Inflammatory macrophage (primary cell): ENCODE measurements around the gene COPS7A.

Experiments
- DNase-seq, 2 donors: peaks; one replicate each; pipeline ENCODE4 v3.0.0-alpha.2; 2020 to 2022

The COPS7A gene

DNA sequence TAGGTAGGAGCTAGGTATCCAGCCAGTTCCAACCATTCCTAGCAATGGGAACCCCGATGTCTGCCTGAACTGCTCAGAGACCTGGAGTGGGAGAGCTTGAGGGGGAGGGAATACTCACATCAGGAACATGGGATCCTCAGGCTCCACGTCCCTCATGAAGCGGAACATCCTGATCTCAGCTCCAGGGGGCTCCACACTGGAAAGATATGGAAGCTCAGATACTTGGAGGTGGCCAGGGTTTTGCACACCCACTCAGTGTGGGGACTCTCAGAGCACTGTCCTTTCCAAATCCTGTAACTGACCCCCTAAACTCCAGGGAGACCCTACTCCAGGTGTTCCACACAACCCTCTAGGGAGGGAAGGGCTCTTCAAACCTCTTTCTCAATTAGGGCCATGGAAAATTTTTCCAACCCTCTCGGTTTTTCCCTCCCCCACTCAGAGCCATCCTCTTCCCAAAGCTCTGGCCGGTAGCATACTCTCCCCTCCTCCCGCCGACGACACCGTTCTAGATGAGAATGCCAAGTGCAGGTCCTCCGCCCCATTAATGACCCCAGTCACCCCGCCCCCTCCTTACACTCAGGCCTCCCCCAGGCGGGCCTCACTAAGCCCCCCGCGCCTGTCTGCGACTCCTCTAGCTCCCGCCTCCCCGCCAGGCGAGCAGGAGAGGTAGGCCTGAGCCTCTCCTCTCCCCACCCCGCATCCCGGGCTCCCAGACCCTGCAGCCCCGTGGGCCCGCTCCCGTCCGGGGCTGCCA, 28.5 kb downstream of the COPS7A start:
- no peak for DNase-seq

DNA sequence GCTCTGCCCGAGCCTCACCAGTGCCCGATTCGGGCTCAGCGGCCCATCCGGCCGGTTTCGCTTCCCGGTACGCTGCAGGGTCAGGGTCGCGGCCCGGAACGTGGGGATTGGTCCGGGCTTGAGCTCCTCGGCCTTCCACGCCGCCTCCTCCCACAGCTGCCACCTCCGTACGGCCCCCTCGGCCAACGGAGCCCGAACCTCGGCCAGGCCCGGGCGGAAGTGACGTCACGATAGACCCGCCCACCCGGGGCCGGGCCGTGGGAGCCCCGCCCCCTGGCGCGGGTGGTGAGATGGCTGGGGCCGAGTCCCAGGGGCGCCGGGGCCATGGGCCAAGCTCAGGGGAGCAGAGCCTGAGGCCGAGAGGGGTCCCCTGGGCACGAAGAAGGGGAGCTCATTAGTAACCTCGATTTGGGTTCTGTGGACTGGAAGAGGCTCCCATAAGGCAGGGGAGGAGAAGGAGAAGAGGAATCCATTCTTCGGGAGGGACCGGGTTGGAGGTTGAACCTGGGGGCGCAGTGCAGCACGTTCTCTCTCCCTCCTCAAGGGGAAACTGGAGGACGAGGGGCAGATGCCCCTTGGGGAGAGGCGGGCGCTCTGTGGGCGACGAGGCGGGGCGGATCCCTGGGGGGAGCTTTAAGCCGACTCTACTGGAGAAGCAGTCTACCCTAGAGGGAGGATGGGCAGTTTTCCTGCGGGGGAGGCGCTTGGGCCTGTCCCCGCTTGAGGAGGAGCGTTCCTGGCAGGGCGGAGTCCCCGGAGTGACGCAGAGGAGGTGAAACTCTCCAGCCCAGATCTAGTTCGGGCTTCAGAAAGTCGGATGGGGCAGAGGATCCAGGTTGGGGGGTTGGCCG, 29.3 kb downstream of the COPS7A start, which contains the start of gene MLF2:
Gene MLF2 (minus strand): TSS at position 221 of the 851 bp plus-strand sequence. CDS start 807 bp downstream, outside the sequence.
- peak; percentile 99 for DNase-seq

DNA sequence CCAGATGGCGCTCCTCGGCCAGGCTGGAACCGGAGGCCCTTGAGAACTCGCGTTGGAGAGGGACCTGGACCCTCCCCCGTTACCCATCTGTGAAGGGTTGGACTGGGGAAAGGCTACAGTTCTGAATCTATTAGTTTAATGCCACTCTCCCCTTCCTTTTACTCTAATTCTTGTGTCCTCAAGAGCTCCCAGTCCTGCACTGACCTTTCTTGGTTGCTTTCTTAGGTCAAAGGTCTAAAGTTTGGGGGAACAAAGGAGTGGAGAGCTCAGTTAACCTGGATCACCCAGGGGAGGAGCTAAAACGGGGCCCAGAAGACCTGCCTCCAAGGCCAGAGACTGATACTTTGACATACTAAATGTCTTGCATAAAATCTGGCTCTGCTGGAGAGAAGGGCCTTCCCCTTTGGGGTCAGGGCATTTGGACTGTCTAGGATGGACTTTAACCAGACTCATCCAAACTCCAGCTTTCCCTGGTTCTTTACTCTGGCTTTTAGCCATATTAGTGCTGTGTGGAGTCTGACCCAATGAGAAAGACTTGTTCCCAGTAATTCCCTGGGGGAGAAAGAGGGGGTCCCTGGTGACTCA, 30.0 kb downstream of the COPS7A start:
- peak; percentile 31 to 47 for DNase-seq

DNA sequence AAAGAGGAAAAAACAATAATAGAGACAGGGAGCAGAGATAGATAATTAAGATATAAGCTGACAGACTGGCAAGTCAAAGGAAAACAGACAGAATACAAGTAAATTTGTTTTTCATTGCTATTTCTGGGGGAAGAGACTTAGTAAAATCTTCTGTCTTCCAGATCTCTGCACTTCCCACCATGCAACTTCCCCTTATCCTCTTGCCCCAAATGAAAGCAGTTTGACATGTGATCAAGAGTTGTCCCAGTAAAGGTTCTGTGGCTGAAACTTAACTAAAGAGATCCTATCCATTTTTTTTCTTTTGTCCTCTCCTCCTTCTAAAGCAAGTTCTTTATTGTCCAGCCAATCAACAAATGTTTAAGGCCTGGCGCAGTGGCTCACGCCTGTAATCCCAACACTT, 30.6 kb downstream of the COPS7A start:
- peak; percentile 54 for DNase-seq

DNA sequence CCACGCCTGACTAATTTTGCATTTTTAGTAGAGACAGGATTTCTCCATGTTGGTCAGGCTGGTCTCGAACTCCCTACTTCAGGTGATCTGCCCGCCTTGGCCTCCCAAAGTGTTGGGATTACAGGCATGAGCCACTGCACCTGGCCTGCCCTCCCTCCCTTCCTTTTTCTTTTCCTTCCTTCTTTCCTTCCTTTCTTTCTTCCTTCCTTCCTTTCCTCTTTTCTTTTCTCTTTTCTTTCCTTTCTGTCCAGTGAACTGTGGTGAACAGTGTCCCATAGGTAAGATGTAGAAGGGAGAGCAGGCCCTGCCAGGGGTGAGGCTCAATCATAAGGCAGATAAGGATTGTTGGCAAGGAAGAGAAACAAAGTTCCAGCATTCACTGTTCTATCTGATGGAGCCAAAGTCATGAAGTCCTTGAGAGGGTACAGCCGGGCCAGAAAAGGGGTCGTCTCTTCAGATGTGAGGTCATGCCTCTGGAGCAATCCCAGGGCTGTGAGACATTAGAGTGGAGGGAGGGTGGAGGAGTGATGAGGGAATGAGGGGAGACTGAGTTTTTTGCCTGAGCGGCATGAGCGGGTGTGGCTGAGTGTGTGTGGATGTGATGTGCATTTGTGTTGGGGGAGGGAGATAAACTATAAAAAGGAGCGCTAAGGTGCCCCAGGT, 33.3 kb downstream of the COPS7A start:
- no peak for DNase-seq

DNA sequence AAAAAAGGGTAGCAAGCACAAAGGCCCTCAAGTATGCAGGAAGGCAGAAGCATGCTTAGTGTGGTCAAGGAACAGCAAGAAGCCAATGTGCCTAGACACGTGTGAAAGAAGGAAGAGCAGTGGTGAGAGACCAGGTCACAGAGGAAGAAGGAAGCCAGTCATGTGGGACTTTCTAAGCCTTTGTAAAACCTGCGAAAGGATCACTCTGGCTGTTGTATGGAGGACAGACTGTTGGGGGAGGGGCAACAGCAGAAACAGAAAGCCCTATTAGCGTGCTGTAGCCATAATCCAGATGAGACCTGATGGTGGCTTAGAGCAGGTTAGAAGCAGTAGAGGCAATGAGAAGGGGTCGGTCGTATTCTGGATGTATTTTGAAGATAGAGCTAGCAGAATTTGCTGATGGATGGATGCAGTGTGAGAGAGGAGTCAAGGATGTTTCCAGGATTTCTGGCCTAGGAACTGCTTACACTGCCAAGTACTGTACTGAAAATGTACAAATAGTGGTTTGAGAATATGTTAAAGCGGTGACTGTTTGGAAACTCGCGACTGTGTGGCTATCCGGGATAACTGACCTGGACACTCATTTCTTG, 34.8 kb downstream of the COPS7A start:
- DNase-seq = peak; percentile 29 to 36

DNA sequence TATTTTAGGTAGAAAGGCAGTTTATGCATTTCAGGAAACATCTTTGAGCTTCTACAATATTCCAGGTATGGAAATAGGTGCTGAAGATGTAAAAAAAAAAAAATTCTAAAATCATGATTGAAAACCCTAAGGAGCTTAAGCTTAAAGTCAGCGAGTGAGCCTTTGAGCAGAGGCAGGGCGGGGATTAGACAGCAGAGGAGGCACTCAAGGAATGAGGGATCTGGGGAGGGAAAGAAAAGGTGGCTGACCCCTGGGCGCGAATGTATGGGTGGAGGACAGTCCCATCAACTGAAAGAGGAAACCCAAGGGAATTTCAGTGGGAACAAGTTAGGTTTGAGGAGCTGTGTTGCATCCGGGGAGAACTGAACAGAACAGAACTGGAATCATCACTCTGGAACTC, 35.9 kb downstream of the COPS7A start:
- no peak for DNase-seq

DNA sequence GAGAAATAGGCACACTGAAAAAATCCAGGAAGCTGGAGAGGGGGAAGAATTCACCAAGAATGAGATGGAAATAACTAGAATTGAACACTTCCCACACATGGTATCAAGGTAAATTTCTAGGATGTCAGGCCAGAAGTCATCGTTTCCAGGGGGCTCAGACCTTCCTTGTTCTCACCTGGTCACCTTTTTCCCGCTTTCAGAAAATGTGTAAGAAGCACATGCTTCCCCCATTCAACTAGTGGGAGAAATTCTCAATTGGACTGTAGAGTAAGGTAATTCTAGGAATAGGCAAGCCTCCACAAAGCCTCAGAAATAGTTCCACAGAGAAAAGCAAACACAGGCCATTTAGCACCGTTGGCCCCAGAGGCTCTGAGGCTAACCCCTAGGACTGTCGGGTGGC, 39.5 kb downstream of the COPS7A start:
- DNase-seq = no peak

DNA sequence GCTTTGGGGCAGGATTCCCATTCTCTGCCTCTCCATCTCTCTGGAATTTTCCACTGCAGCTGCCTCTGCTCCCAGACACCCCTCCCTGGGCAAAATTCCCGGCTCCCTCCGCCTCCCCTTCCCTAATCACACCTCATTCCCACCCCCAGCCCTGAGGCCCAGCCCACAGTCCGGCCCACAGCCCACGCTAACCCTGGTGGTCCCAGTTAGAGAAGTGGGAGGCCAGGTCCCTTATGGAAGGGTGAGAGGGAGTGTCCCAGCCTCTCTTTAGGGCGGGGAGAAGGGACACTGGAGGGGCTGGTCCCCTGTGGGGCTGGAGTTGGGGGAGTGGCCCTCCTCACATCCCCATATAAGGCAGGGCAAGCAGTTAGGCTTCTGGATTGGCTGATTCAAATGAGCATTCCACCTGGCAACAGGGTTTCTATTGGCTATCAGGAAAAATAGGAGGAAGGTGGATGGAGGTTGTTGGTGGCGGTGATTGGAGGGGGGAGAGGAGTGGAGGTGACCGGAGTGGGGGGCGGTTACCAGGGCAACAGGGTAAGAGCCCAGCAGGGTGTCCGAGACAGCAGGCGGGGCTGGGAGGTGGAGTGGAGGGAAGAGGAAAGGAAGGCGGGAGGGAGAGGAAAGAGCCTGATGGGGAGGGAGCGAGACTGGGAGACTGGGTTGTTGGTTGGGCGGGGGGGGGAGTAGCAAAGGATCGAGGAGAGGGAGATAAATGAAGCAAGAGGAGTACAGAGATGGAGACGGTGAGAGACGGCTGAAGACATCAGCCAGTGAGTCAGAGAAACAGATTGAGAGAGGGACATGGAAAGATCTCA, 40.4 kb downstream of the COPS7A start:
- peak; percentile 78 to 87 for DNase-seq

DNA sequence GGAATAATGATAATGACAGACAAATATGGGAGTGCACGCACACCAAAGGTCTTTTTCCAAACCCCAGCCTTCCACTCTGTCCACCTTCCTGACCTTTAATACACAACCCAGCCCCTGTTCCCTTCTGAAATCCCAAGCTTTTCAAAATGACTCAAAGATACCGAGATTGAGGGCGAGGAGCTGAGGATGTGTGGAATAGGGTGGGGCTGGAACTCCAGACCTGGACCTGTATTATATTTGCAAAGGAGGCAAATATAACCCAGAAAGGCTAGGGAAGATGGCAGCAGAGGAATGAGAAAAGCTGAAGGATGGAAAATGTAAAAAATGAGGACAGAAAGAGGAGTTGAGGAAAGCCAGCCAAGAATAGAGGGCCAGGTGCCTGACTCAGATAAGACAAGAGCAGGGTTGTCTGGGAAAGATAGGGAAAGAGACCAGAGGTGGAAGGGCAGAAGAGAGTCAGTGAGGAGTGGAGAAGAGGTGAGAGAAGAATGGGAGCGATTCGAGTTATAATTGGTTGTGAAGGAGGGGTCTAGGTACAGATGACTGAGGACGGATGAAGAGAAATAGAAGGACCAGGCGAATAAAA, 41.3 kb downstream of the COPS7A start:
- no peak for DNase-seq

DNA sequence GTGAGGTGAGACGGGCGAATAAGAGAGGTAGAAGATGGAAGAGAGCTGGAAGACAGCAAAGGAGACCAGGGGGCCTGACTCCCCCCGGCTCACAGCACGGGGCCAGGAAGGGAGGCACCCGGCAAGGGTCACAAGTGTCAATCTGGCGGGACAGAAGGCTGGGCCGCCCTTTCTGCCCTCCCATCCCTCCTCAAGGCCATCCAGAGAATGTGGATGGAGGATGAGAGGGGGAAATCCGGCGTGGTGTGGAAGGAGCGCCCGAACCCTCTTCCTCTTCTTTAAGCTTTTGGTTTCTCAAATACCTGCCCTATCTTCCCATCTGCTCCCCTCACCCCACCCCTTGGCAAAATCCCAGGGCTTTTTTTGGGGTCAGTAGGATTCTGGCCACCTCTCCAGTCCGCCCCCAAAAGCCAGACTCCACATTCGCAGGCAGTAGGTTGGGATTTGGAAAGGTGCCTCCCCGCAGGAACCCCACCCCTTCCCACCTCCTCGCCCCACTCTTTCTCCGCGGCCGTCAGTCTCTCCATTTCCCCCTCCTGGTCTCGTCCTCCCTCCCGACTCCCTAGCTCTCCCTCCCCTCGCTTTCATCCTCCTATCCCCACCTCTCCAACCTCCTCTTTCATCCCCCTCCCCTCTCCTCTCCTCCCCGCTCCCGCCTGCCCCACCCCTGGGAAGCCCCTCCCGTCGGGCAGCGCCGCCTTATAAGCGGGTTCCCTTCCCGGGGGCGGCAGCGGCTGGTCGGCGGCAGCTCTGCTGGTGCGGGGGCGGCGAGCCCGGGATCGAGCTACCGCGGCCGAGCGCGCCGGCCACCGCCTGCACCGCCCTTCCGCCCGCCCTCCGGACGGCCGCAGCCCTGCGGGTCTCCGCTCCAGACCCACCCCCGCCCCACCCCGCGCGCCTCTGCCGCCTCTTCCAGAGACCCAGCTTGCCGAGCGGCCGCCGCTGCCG, 42.1 kb downstream of the COPS7A start, which contains the start of gene PTMS:
Gene PTMS (plus strand): TSS at position 730 of the 948 bp plus-strand sequence. CDS start 343 bp downstream, outside the sequence.
- peak; percentile 25 to 57 for DNase-seq

DNA sequence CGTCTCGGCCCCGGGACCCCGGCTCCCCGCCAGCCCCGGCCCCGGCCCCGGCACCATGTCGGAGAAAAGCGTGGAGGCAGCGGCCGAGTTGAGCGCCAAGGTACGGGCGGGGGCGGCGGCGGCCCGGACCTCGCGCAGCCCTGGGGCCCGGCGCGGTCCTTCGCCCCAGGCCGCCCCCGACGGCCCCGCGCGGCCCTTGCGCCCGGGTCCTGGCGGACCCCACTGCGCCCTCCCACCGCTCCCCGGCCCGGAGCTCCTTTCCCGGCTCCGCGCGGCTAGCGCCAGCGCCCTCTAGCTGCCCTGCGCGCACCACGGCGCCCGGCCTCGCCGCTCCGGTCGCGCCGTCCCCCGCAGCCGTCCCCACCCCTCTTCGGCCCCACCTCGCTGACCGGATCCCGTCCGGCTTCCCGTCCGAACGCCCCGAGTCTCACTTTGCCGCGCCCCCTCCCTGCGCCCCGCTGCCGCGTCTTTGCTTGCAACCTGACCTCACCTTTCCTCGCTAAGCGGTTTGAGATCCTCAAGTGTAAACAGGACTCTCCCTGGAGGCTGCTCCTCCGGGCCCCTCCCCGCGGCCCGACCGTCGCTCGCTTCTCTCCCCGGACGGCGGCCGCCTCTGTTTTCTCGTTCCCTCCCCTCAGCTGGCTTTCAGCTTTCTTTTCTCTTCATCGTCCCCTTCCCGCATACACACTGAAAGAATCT, 43.0 kb downstream of the COPS7A start:
- peak; percentile 64 to 73 for DNase-seq

DNA sequence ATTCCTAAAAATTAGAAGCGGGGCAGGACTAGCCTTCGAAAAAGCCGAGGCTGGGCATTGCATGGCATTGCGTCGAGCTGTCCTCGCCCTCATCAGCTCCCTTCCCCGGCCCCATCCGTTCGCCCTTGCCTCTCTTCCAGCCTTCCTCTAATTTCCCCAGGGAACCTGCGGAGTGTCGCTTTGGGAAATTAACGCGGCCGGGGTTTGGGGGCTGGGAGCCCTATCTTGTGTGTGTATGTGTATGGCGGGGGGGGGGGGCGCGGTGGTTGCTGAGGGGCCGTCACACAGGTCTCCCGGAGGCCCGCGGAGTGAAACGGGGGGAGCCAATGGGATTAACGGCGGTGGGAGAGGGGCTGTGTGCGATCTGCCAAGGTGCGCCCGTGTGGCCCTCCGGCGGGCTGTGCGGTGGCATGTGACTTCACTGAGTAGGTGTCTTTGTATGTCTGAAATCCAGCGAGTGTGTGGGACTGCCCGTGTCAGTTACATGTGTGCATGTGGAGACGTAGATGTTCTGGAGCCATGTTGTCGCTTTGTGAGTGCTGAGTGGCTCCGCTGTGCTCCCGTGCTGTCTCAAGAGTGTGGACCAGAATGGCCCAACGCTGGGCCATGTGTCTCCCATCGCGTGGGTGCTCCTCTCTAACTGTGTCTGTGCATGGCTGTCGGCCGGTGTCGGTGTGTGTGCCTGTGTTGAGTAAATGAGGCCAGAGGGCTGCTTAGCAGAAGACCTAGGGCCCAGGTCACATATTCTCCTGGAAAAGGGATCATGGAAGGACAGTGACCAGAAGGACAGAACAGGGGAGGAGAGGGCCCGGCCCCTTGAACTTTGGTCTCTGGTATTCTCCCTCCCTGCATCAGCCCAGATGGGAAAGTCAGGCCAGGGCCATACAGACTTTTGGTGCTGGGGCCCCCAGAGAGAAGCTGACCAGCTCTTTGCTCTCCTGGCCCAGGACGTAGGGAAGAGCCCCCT, 43.8 kb downstream of the COPS7A start:
- DNase-seq = no peak

DNA sequence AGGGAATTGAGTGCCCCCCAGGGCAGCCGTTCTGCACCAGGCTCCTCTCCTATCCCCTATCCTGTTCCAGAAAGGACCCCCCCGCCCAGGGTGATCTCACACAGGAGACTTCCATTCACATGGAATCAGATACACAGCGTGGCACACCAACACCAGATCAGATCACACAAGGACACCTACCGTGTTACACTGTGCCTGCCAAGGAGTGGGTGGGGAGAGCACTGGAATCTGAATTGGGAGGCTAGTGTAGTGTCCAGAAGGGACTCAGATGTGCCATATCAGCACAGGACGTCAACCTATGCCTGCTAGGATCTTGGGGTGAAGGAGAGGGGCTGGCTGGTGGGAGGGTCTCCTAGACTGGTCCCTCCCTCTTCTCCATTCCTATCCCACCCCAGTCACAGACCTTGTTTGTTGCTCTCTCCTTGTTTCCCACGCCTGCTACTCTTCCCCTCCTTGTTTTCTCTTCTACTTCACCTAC, 44.6 kb downstream of the COPS7A start:
- no peak for DNase-seq

DNA sequence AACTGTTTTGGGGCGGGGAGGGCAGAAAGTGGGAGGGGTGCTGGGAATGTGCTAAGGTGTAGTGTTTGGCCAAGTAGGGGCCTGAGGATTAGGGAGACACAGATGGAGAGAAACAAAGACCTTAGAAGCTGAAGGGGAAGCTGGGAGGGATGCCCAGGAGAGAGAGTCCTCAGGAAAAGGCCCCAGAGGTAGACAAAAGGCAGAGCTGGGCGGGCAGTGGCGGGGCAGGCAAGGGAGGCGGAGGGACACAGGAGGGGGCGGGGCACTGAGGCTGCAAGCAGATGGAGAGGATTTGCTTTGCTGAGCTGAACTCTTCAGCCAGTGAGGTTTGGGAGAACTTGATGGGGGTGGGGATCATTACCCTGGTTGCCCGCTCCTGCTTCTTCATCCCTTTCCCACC, 45.1 kb downstream of the COPS7A start:
- no peak for DNase-seq

DNA sequence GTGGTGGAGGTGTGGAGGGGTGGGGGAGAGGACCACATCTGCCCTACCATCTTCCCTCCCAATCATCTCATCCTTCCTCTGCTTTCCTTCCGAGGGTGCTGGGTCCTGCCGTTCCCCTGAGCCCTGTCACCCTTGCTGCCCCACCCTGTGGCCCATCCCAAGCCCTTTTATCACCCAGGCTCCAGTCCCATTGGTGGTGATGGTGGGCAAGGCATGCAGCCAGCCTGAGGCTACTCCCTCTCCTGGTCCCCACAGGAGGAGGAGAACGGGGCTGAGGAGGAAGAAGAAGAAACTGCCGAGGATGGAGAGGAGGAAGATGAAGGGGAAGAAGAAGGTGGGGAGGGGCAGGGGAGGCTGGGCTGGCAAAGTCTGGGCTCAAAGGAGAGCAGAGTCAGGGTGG, 45.8 kb downstream of the COPS7A start:
- DNase-seq = no peak

DNA sequence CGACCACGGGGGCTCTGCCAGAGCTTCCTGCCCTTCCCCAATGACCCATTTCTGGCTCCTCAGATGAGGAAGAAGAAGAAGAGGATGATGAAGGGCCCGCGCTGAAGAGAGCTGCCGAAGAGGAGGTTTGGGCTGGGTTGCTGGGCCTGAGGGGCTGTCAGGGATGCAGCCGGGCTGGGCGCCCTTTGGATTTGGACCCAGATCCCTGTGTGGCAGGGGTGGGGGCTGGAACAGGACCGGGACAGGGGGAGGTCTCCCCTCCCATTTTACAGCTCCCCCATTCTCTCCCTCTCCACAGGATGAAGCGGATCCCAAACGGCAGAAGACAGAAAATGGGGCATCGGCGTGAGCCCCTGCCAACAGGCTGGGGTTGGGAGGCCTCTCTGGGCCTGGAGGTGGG, 46.2 kb downstream of the COPS7A start:
- DNase-seq = no peak

DNA sequence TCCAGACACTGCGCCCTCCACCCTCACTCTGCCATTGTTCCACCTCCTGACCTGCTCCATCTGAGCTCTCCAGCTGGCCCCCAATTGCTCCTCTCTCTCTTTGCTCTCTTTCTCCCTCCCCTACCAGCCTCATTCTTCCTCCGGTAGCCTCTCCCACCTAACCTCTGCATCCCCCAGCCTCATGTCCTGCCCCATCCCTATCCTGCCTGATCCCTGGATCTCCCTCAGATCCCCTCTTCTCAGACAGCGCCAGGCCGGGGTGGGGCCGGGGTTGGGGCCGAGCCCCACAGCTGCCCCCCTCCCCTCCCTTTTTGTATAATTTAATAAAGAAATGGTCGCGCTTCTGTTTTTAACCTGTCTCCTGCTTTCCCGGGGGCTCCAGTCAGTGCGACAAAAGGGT, 46.8 kb downstream of the COPS7A start:
- no peak for DNase-seq
